BE2C (cell line): ENCODE data around the gene PIK3R5.

Source experiments
- DNase-seq: peaks from one replicate; pipeline ENCODE4 v3.0.0-alpha.2; 2020
- H3K27me3 ChIP-seq: fragments of 250-450 bp; sonication (Bioruptor Pico); 2 replicates; pipeline ENCODE4 v1.5.1; 2020; ENCODE audit warnings: mild to moderate bottlenecking
- H3K36me3 ChIP-seq: fragments of 250-450 bp; sonication (Bioruptor Pico); 2 replicates; pipeline ENCODE4 v1.5.1; 2020; ENCODE audit warnings: mild to moderate bottlenecking
- H3K4me1 ChIP-seq: fragments of 250-450 bp; sonication (Bioruptor Pico); 2 replicates; pipeline ENCODE4 v1.5.1; 2020
- H3K4me3 ChIP-seq: 2 replicates; pipeline ENCODE4 v1.5.1; 2011; ENCODE audit warnings: low read depth, low read length
- H3K9me3 ChIP-seq: fragments of 250-450 bp; sonication (Bioruptor Pico); 2 replicates; pipeline ENCODE4 v1.5.1; 2020
- CTCF ChIP-seq: IDR thresholded peaks from 2 replicates; pipeline ENCODE4 v1.5.1; 2012; ENCODE audit warnings: mild to moderate bottlenecking, low read depth, low read length

Gene PIK3R5

GRCh38 chr17:8955021-8955959 is 10.2 kb downstream of the PIK3R5 start:
- Histone ChIP-seq H3K4me1 (no peaks in the 10 kb centered on the region), H3K36me3 (no peaks in the 10 kb centered on the region), H3K4me3 (no peak overlapping the region), H3K9me3 (no peaks in the 10 kb centered on the region), H3K27me3 (no peaks in the 10 kb centered on the region)
- TF ChIP-seq CTCF: no peak
- no peak for DNase-seq

- Histone ChIP-seq H3K27me3 (no peaks in the 10 kb centered on the region), H3K36me3 (no peaks in the 10 kb centered on the region), H3K4me3 (no peak overlapping the region), H3K4me1 (no peaks in the 10 kb centered on the region), H3K9me3 (no peaks in the 10 kb centered on the region)
- no peak for TF ChIP-seq CTCF
- no peak for DNase-seq
Measured at GRCh38 chr17:8954339-8954738, 11.2 kb downstream of the PIK3R5 start.

DNA sequence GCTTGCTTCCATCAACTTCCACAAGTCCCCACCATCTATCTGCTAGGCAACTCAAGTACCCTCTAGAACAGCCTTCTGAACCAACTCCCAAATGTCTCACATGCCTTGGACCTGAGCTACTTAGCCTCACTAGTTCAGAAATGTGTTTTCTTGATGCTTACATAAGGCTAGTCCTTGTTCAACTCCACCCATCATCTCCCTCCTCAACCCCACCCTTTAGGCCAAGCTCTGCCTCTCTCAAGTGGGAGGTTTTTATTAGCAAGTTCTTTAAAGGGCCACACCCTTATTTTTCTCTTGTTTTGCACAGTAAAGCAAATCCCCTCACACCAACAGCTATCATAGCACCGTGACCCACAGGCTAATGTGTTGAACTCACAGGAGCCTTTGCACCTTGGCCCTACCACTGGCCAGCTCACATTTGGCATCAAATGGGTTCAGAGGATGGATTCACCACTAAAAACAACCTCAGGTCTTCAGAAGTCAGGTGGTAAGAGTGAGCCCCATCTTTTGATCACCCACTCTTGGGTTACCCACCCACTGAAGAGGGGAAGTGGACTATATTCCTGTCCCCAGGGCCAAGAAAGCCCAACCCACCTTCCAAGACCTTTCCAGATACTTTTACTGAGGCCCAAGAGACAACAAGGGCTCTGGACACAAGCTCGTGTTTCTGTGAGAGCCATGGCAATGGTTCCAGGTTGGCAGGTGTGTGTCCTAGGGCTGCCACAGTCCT is 12.2 kb downstream of the PIK3R5 start:
- no peak for TF ChIP-seq CTCF
- no peaks in the 10 kb centered on the region for H3K27me3 ChIP-seq
- no peaks in the 10 kb centered on the region for H3K9me3 ChIP-seq
- no peak overlapping the region for H3K4me3 ChIP-seq
- DNase-seq: no peak
- no peaks in the 10 kb centered on the region for H3K4me1 ChIP-seq
- H3K36me3 ChIP-seq: no peaks in the 10 kb centered on the region

DNA sequence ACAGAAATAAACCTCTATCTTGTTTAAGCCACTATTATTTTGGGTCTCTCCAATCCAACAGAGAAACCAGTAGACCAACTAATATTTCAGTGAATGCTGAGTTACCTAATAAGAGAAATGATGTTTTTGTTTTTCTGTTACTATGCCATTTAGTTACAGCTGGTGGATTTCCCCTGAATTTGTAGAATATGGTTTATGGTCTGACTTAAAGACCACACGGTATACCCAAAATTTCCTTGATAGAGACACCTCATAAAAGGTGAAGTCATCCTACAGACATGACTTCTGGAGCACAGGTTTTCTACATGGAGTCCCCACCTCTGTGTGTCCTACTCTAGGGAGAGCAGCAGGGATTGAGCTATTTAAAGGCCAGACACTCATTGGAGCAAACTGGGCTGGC is 13.3 kb downstream of the PIK3R5 start:
- no peak for DNase-seq
- TF ChIP-seq CTCF: no peak
- H3K27me3 ChIP-seq: no peaks in the 10 kb centered on the region
- H3K4me3 ChIP-seq: no peak overlapping the region
- no peaks in the 10 kb centered on the region for H3K4me1 ChIP-seq
- no peaks in the 10 kb centered on the region for H3K36me3 ChIP-seq
- H3K9me3 ChIP-seq: no peaks in the 10 kb centered on the region

DNA sequence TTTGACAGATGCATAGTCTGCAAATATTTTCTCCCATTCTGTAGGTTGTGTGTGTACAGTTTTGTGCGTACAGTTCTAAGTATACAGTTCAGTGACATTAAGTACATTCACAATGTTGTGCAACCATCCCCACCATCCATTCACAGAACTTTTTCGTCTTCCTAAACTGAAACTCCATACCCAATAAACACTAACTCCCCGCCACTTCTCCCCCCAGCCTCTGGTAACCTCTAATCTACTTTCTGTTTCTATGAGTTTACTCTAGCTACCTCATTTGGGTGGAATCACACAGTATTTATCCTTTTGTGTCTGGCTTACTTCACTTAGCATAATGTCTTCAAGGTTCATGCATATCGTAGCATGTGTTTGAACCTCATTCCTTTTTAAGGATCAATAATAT is 14.3 kb downstream of the PIK3R5 start:
- DNase-seq: no peak
- no peaks in the 10 kb centered on the region for H3K27me3 ChIP-seq
- no peak for TF ChIP-seq CTCF
- no peak overlapping the region for H3K4me3 ChIP-seq
- H3K4me1 ChIP-seq: no peaks in the 10 kb centered on the region
- no peaks in the 10 kb centered on the region for H3K36me3 ChIP-seq
- no peaks in the 10 kb centered on the region for H3K9me3 ChIP-seq
